Measurements from ENCODE around the gene EXOC3L4.

GRCh38 chr14:103144085-103144484 lies 49.6 kb downstream of the EXOC3L4 start:
- TF ChIP-seq CTCF (IDR thresholded peaks at IDR 0.05) (no peak), ZFX (IDR thresholded peaks at IDR 0.05; ENCODE audit: borderline replicate concordance) (no peak)
